Measurements from ENCODE around the gene BLOC1S1.

BLOC1S1 gene

GRCh38 chr12:55718015-55718414, 2.2 kb downstream of the BLOC1S1 start:
- H3K4me1 ChIP-seq (ENCODE audit: insufficient read depth, low read length), result peaks cover 31% of the 10 kb centered on the region
- H2AFZ ChIP-seq (ENCODE audit: low read depth, low read length), result no peak overlapping the region
- peaks cover 24% of the 10 kb centered on the region for H3K79me2 ChIP-seq (ENCODE audit: insufficient read depth, low read length)
- peak overlapping the region; percentile 16; the same call in 1 of the 2 replicates for H3K27ac ChIP-seq (ENCODE audit: low read length)
- no peaks in the 10 kb centered on the region for H4K20me1 ChIP-seq (ENCODE audit: insufficient read depth, low read length)
- TF ChIP-seq CTCF (IDR thresholded peaks at IDR 0.05; ENCODE audit: borderline replicate concordance, extremely low read depth, low read length, poor library complexity, severe bottlenecking), result no peak
- no peak for TF ChIP-seq EZH2 (IDR thresholded peaks at IDR 0.05; ENCODE audit: borderline replicate concordance, low read depth, low read length, severe bottlenecking)
- peaks cover 35% of the 10 kb centered on the region for H3K36me3 ChIP-seq (ENCODE audit: insufficient read depth, low read length)
- peak overlapping the region; percentile 97; the same call in 1 of the 2 replicates for H3K4me2 ChIP-seq (ENCODE audit: insufficient read depth, low read length)
- H3K9me3 ChIP-seq (ENCODE audit: insufficient read depth, low read length, severe bottlenecking), result no peaks in the 10 kb centered on the region
- DNase-seq, result no peak
- H3K9ac ChIP-seq (ENCODE audit: low read depth, low read length), result no peak overlapping the region; the same call in 1 of the 2 replicates
- ATAC-seq (ENCODE audit: insufficient read depth, low read depth), result no peak
- H3K4me3 ChIP-seq (ENCODE audit: low read depth in 1 of 2, low read length in 2 of 2), result 0 out of 4 replicates have a peak overlapping the region, but pooled peaks of 1 of the 2 experiments have one; percentile 70
- H3K27me3 ChIP-seq (ENCODE audit: insufficient read depth, low read length, poor library complexity), result no peaks in the 10 kb centered on the region

DNA sequence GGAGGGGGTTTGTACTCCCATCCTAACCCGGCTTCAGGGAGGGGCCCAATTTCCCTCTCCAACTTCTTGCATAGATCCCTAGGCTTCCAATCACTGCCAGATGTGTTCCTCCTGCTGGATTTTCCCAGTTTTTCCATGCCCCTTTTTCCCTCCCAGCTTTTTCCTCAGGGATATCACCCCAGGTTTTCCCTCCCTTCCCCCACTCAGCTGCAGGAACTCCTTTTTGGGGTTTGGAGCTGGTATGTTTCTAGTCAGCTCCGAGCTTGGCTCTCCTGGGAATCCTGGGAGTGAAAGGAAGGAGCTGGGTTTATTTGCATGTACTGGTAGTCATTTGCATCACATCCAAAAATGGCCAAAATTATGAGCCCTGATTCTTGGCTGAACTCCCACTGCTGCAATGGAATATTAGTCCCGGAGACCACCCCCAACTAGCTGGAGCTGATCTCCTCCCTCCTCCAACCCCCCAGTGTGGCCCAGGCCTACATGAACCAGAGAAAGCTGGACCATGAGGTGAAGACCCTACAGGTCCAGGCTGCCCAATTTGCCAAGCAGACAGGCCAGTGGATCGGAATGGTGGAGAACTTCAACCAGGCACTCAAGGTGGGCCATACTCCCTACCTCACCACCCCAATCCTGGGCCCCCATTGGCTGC, 2.9 kb downstream of the BLOC1S1 start:
- H3K36me3 ChIP-seq (ENCODE audit: insufficient read depth, low read length), result peaks cover 37% of the 10 kb centered on the region
- H3K79me2 ChIP-seq (ENCODE audit: insufficient read depth, low read length), result peaks cover 24% of the 10 kb centered on the region
- ATAC-seq (ENCODE audit: insufficient read depth, low read depth) (no peak), DNase-seq (no peak)
- H4K20me1 ChIP-seq (ENCODE audit: insufficient read depth, low read length), result no peaks in the 10 kb centered on the region
- no peak overlapping the region for H2AFZ ChIP-seq (ENCODE audit: low read depth, low read length)
- no peak for TF ChIP-seq EZH2 (IDR thresholded peaks at IDR 0.05; ENCODE audit: borderline replicate concordance, low read depth, low read length, severe bottlenecking)
- TF ChIP-seq CTCF (IDR thresholded peaks at IDR 0.05; ENCODE audit: borderline replicate concordance, extremely low read depth, low read length, poor library complexity, severe bottlenecking), result no peak
- H3K9ac ChIP-seq (ENCODE audit: low read depth, low read length), result no peak overlapping the region; the same call in 1 of the 2 replicates
- peak overlapping the region; percentile 8; the same call in 1 of the 2 replicates for H3K4me2 ChIP-seq (ENCODE audit: insufficient read depth, low read length)
- H3K27me3 ChIP-seq (ENCODE audit: insufficient read depth, low read length, poor library complexity), result no peaks in the 10 kb centered on the region
- no peak overlapping the region for H3K27ac ChIP-seq (ENCODE audit: low read length)
- H3K9me3 ChIP-seq (ENCODE audit: insufficient read depth, low read length, severe bottlenecking), result no peaks in the 10 kb centered on the region
- no peak overlapping the region for H3K4me3 ChIP-seq (ENCODE audit: low read depth in 1 of 2, low read length in 2 of 2)
- H3K4me1 ChIP-seq (ENCODE audit: insufficient read depth, low read length), result peaks cover 31% of the 10 kb centered on the region

DNA sequence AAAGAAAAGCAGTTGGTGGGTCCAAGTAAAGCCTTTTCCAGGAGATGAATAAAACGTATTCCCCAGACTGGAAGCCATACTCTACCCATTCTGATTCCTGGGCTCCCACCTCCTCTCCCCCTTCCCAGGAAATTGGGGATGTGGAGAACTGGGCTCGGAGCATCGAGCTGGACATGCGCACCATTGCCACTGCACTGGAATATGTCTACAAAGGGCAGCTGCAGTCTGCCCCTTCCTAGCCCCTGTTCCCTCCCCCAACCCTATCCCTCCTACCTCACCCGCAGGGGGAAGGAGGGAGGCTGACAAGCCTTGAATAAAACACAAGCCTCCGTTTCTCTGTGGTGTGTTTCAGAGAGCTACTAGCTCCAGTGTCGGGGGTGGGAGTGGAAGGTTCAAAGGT, 3.5 kb downstream of the BLOC1S1 start:
- no peak overlapping the region for H3K4me2 ChIP-seq (ENCODE audit: insufficient read depth, low read length)
- H4K20me1 ChIP-seq (ENCODE audit: insufficient read depth, low read length), result no peaks in the 10 kb centered on the region; the same call in 1 of the 2 replicates
- no peak overlapping the region for H3K27ac ChIP-seq (ENCODE audit: low read length)
- H3K27me3 ChIP-seq (ENCODE audit: insufficient read depth, low read length, poor library complexity), result no peaks in the 10 kb centered on the region
- TF ChIP-seq EZH2 (IDR thresholded peaks at IDR 0.05; ENCODE audit: borderline replicate concordance, low read depth, low read length, severe bottlenecking) (no peak), CTCF (IDR thresholded peaks at IDR 0.05; ENCODE audit: borderline replicate concordance, extremely low read depth, low read length, poor library complexity, severe bottlenecking) (no peak)
- DNase-seq (no peak), ATAC-seq (ENCODE audit: insufficient read depth, low read depth) (no peak)
- H3K79me2 ChIP-seq (ENCODE audit: insufficient read depth, low read length), result peaks cover 24% of the 10 kb centered on the region
- H3K9me3 ChIP-seq (ENCODE audit: insufficient read depth, low read length, severe bottlenecking), result no peaks in the 10 kb centered on the region
- H3K4me3 ChIP-seq (ENCODE audit: low read depth in 1 of 2, low read length in 2 of 2), result no peak overlapping the region
- peaks cover 31% of the 10 kb centered on the region for H3K4me1 ChIP-seq (ENCODE audit: insufficient read depth, low read length)
- no peak overlapping the region for H3K9ac ChIP-seq (ENCODE audit: low read depth, low read length)
- H2AFZ ChIP-seq (ENCODE audit: low read depth, low read length), result no peak overlapping the region
- H3K36me3 ChIP-seq (ENCODE audit: insufficient read depth, low read length), result peaks cover 43% of the 10 kb centered on the region

All from DND-41 (cell line).